ENCODE data around the gene MYOZ2. TPM values are rescaled to one million over a fixed set of nuclear protein-coding genes. Genes with fewer than 3 reads are reported as not detected.

MYOZ2 gene
- total RNA-seq, result not detected in 2 replicates

DNA sequence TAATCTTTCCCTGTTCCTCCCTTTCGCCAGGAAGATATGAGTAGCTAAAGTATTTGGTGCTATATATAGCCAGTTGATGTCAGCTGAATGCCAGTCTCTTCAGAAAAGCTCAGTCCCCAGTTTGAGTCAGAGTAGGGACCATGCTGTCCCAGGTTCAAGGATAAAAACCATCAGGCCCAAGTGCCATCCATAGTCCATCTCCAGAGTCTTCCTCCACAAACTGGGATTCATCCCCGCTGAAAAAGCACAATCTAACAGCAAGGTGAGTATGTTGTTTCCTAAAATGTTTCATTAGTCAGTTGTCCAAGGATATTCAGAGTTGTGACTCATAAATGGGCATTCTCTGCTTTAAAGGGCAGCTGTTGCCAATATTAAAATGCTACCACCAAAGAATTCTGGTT is at the start of gene MYOZ2:
TSS of gene MYOZ2 (plus strand) at position 112 of the 401 bp plus-strand sequence. CDS start 694 bp downstream, outside the sequence.
- Mint-ChIP-seq H3K4me1 (ENCODE audit: low read depth) (peaks cover 8% of the 10 kb centered on the region), H3K4me3 (no peak within 1 kb of the TSS), H3K36me3 (ENCODE audit: low read depth) (no peaks in the 10 kb centered on the region), H3K9me3 (no peaks in the 10 kb centered on the region), H3K27ac (no peak within 1 kb of the TSS), H3K27me3 (ENCODE audit: insufficient read depth) (peaks cover 2% of the 10 kb centered on the region)
- intact Hi-C loops (cut with micrococcal nuclease), result no loop called here
- no peak for DNase-seq (ENCODE audit: low spot score)

GRCh38 chr4:119087121-119087520 is 48.5 kb upstream of the MYOZ2 start:
- H3K27ac Mint-ChIP-seq, result no peak overlapping the region
- H3K4me1 Mint-ChIP-seq (ENCODE audit: low read depth), result no peaks in the 10 kb centered on the region
- peaks cover 15% of the 10 kb centered on the region for H3K27me3 Mint-ChIP-seq (ENCODE audit: insufficient read depth)
- no peaks in the 10 kb centered on the region for H3K36me3 Mint-ChIP-seq (ENCODE audit: low read depth)
- H3K4me3 Mint-ChIP-seq, result no peak overlapping the region
- no peaks in the 10 kb centered on the region for H3K9me3 Mint-ChIP-seq
- intact Hi-C loops (cut with micrococcal nuclease), result no loop called here
- DNase-seq (ENCODE audit: low spot score), result no peak

DNA sequence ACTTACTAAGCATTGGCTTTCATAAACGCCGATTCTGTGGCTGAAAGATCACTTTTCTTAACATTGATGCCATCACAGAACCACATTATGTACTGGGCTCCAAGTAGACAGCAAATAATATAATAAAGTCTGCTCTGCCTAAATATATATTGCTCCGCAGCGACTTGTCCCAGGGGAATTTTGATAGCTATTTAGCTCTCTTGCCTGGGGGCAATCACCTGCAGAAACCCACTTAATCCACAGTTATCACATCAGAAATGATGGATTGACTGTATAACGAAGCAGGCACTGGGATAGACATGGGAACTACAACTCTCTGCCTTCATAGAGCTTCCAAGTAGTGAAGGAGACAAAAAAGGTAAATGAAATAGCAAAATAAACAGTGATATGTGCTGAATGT is 48.0 kb upstream of the MYOZ2 start:
- no peak overlapping the region for H3K27ac Mint-ChIP-seq
- H3K9me3 Mint-ChIP-seq, result no peaks in the 10 kb centered on the region
- H3K36me3 Mint-ChIP-seq (ENCODE audit: low read depth), result no peaks in the 10 kb centered on the region
- H3K4me1 Mint-ChIP-seq (ENCODE audit: low read depth), result no peaks in the 10 kb centered on the region
- H3K27me3 Mint-ChIP-seq (ENCODE audit: insufficient read depth), result peaks cover 14% of the 10 kb centered on the region
- no peak overlapping the region for H3K4me3 Mint-ChIP-seq
- DNase-seq (ENCODE audit: low spot score), result no peak
- intact Hi-C loops (cut with micrococcal nuclease), result no loop called here

DNA sequence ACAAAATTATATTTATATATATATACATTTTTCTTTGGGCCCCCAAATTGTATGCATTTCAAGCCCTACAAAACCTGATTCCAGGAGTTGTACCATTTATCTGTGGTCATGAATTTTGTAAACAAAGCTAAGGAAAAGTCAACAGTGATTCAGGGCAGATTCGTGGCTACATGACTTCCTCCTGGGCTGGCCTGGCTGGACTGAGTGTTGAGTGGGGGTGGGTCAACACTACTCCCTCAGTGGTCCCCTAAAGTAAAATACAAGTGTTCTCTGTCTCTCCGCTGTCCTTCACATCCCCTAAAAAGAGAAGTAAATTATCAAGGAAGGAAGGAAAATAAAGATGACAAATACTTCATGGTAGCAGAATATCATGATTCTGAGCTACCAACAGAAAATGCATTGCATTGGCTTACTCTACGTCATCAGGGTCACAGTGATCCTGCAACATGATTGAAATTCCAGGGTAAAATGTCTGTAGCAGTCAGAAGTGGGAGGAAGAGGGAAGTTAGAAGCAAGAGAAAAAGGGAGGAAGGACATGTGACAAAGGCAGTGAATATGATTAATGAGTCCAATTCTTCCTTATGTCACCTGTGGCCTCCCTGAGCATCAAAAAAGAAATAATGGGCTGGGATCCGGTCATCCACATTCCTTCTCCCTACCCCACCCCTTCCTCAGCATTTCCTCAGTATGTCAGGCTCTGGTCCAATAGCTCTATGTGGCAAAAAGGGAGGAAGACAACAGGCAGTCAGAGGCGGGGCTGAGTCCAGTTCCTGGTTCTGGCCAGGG is 42.4 kb upstream of the MYOZ2 start:
- intact Hi-C loops (cut with micrococcal nuclease), result no loop called here
- H3K27me3 Mint-ChIP-seq (ENCODE audit: insufficient read depth), result peaks cover 9% of the 10 kb centered on the region
- no peak for DNase-seq (ENCODE audit: low spot score)
- H3K4me3 Mint-ChIP-seq, result no peak overlapping the region
- H3K36me3 Mint-ChIP-seq (ENCODE audit: low read depth), result no peaks in the 10 kb centered on the region
- no peaks in the 10 kb centered on the region for H3K4me1 Mint-ChIP-seq (ENCODE audit: low read depth)
- H3K9me3 Mint-ChIP-seq, result no peaks in the 10 kb centered on the region
- H3K27ac Mint-ChIP-seq, result no peak overlapping the region

DNA sequence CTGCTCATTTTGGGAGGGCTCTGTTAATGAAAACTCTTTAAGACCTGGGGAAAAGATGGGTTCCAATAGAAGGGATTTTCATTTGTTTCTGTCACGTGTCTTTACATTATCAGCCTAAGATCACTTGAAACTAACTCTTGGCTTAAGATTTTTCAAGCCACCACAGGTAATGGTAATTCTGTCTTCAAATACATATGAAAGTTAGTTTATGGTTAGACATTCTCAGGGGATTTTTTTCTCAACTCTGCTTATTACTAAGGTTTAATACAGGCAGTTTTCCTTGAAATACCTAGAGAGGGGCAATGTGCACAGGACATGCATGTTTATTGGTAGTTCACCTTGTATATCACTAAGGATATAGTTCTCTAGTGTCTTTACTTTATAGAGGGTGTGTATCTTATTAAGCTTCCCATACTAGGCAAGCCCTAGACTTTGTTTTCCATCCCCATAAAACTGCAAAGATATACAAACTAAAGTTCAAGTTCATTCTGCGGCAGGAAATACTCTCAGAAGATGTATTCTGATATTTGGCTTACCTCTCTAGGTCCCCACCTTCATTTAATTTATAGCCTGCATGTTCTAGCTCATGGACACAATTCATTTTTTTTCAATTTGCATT is 38.2 kb upstream of the MYOZ2 start:
- H3K4me3 Mint-ChIP-seq, result no peak overlapping the region
- no peak for DNase-seq (ENCODE audit: low spot score)
- intact Hi-C loops (cut with micrococcal nuclease), result no loop called here
- no peaks in the 10 kb centered on the region for H3K36me3 Mint-ChIP-seq (ENCODE audit: low read depth)
- H3K4me1 Mint-ChIP-seq (ENCODE audit: low read depth), result no peaks in the 10 kb centered on the region
- no peak overlapping the region for H3K27ac Mint-ChIP-seq
- H3K27me3 Mint-ChIP-seq (ENCODE audit: insufficient read depth), result peaks cover 6% of the 10 kb centered on the region
- no peaks in the 10 kb centered on the region for H3K9me3 Mint-ChIP-seq

DNA sequence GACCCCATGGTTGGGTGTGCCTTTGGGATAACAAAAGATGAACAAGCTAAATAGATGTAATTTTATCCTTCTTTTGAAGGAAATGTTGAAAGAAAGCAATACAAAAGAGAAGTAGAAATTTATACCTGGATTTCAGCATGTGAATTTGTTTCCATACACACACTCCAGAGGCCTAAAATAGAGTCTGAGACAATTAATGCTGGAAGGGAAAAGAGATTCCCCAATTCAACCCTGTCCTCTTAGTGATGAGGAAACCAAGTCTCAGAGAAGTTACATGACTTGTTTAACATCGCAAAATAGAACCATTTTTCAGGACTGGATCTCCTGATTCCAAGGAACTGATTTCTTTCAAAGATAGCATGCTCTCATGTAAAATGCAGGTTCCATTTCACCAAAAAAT is 37.3 kb upstream of the MYOZ2 start:
- Mint-ChIP-seq H3K4me1 (ENCODE audit: low read depth) (no peaks in the 10 kb centered on the region), H3K27me3 (ENCODE audit: insufficient read depth) (peaks cover 6% of the 10 kb centered on the region), H3K27ac (no peak overlapping the region), H3K36me3 (ENCODE audit: low read depth) (no peaks in the 10 kb centered on the region), H3K4me3 (no peak overlapping the region), H3K9me3 (no peaks in the 10 kb centered on the region)
- intact Hi-C loops (cut with micrococcal nuclease), result no loop called here
- no peak for DNase-seq (ENCODE audit: low spot score)

GRCh38 chr4:119099227-119099810 is 36.3 kb upstream of the MYOZ2 start:
- Mint-ChIP-seq H3K9me3 (no peaks in the 10 kb centered on the region), H3K4me1 (ENCODE audit: low read depth) (no peaks in the 10 kb centered on the region), H3K27ac (no peak overlapping the region), H3K27me3 (ENCODE audit: insufficient read depth) (peaks cover 6% of the 10 kb centered on the region), H3K36me3 (ENCODE audit: low read depth) (no peaks in the 10 kb centered on the region), H3K4me3 (no peak overlapping the region)
- DNase-seq (ENCODE audit: low spot score), result no peak
- intact Hi-C loops (cut with micrococcal nuclease), result no loop called here

DNA sequence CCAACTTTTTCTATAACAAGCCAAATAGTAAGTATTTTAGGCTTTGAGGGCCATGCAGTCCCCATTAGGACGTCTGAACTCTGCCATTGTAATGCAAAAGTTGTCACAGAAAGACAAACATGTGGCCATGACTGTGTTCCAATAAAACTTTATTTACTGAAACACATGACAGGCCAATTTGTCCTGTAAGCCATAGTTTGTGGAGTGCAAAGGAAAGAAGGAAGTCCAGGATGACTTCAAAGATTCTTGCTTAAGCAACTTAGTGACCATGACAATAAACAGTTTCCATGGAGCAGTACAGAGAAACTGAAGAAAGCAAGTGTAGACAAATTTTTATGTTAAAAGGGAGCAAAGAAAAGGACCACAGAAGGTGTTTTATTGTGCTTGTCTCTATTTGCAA is 35.0 kb upstream of the MYOZ2 start:
- no peak overlapping the region for H3K4me3 Mint-ChIP-seq
- no peak overlapping the region for H3K27ac Mint-ChIP-seq
- H3K9me3 Mint-ChIP-seq, result no peaks in the 10 kb centered on the region
- no peaks in the 10 kb centered on the region for H3K36me3 Mint-ChIP-seq (ENCODE audit: low read depth)
- H3K27me3 Mint-ChIP-seq (ENCODE audit: insufficient read depth), result peaks cover 3% of the 10 kb centered on the region
- DNase-seq (ENCODE audit: low spot score), result no peak
- H3K4me1 Mint-ChIP-seq (ENCODE audit: low read depth), result no peaks in the 10 kb centered on the region
- intact Hi-C loops (cut with micrococcal nuclease), result no loop called here

- no peak overlapping the region for H3K4me3 Mint-ChIP-seq
- H3K9me3 Mint-ChIP-seq, result no peaks in the 10 kb centered on the region
- no peak overlapping the region for H3K27ac Mint-ChIP-seq
- intact Hi-C loops (cut with micrococcal nuclease), result no loop called here
- peaks cover 2% of the 10 kb centered on the region for H3K27me3 Mint-ChIP-seq (ENCODE audit: insufficient read depth)
- H3K4me1 Mint-ChIP-seq (ENCODE audit: low read depth), result no peaks in the 10 kb centered on the region
- H3K36me3 Mint-ChIP-seq (ENCODE audit: low read depth), result no peaks in the 10 kb centered on the region
- DNase-seq (ENCODE audit: low spot score), result no peak
Measured at GRCh38 chr4:119103263-119103662, 32.4 kb upstream of the MYOZ2 start.

DNA sequence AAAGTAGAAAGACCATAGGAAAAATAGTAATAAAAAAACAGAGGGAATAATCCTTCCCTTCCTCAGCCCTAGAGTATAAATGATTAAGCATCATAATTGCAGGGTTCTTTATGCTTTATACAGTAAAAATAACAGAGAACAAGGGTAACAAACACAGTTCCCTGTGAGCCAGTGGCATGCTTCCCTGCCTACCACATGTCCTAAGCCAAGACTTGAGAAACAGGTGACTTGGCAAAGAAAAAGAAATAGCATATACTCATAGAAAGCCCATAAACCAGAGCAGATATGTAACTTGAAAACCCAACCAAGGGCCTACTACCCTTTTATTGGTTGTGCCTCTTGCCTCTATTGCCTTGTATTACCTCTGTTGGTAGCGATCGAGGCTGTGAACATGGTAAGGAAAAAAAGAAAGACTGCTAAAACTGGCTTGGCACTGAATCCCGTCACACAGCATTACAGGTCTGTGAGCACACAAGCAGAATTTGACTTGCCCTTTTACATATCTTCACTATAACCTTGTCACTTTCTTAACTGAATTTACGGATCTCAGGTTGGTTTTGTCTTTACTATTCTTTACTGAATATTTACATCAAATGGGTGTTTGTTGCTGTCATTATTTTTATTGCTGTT is 30.9 kb upstream of the MYOZ2 start:
- Mint-ChIP-seq H3K27me3 (ENCODE audit: insufficient read depth) (peaks cover 2% of the 10 kb centered on the region), H3K9me3 (no peaks in the 10 kb centered on the region), H3K27ac (no peak overlapping the region), H3K36me3 (ENCODE audit: low read depth) (no peaks in the 10 kb centered on the region), H3K4me3 (no peak overlapping the region), H3K4me1 (ENCODE audit: low read depth) (no peaks in the 10 kb centered on the region)
- DNase-seq (ENCODE audit: low spot score), result no peak
- intact Hi-C loops (cut with micrococcal nuclease), result no loop called here

GRCh38 chr4:119105605-119106004 is 30.0 kb upstream of the MYOZ2 start:
- H3K27ac Mint-ChIP-seq, result no peak overlapping the region
- no peak for DNase-seq (ENCODE audit: low spot score)
- no peaks in the 10 kb centered on the region for H3K9me3 Mint-ChIP-seq
- no peaks in the 10 kb centered on the region for H3K4me1 Mint-ChIP-seq (ENCODE audit: low read depth)
- no peaks in the 10 kb centered on the region for H3K36me3 Mint-ChIP-seq (ENCODE audit: low read depth)
- H3K27me3 Mint-ChIP-seq (ENCODE audit: insufficient read depth), result peaks cover 2% of the 10 kb centered on the region
- H3K4me3 Mint-ChIP-seq, result no peak overlapping the region
- intact Hi-C loops (cut with micrococcal nuclease), result no loop called here

GRCh38 chr4:119106036-119107000 is 29.3 kb upstream of the MYOZ2 start:
- H3K4me1 Mint-ChIP-seq (ENCODE audit: low read depth), result no peaks in the 10 kb centered on the region
- intact Hi-C loops (cut with micrococcal nuclease), result no loop called here

More at GRCh38 chr4:119106036-119107000, 29.3 kb upstream of the MYOZ2 start:
- no peak for DNase-seq (ENCODE audit: low spot score)
- Mint-ChIP-seq H3K27me3 (ENCODE audit: insufficient read depth) (peaks cover 3% of the 10 kb centered on the region), H3K4me3 (no peak overlapping the region), H3K9me3 (no peaks in the 10 kb centered on the region), H3K27ac (no peak overlapping the region), H3K36me3 (ENCODE audit: low read depth) (no peaks in the 10 kb centered on the region)
